HepG2 (cell line): Measurements from ENCODE around the gene METTL26. TPM values are rescaled to one million over a fixed set of nuclear protein-coding genes. Genes with fewer than 3 reads are reported as not detected.

Experiments used
- BCL6 ChIP-seq: IDR thresholded peaks from 2 replicates; pipeline ENCODE4 v1.6.1; 2016; ENCODE audit warnings: missing genetic modification reagents, missing compliant biosample characterization
- CENPBD1 ChIP-seq: sonication (generic); formaldehyde crosslinking; IDR thresholded peaks from 2 replicates; pipeline ENCODE4 v1.8.0; 2022; ENCODE audit warnings: missing genetic modification reagents, low read depth, mild to moderate bottlenecking, borderline replicate concordance
- ELF4 ChIP-seq: sonication (generic); formaldehyde crosslinking; IDR thresholded peaks from 2 replicates; pipeline ENCODE4 v1.5.0; 2020; ENCODE audit warnings: missing genetic modification reagents, mild to moderate bottlenecking, moderate library complexity, borderline replicate concordance
- HINFP ChIP-seq: sonication (generic); formaldehyde crosslinking; IDR thresholded peaks from 2 replicates; pipeline ENCODE4 v1.4.0; 2020; ENCODE audit warnings: low read depth, mild to moderate bottlenecking, missing genetic modification reagents
- HNF4A ChIP-seq: sonication (generic); formaldehyde crosslinking; IDR thresholded peaks from 2 replicates; pipeline ENCODE4 v1.4.0; 2020; ENCODE audit warnings: missing genetic modification reagents
- ISX ChIP-seq: sonication (generic); formaldehyde crosslinking; conservative IDR thresholded peaks from 2 replicates; pipeline ENCODE4 v1.5.0; 2020; ENCODE audit warnings: missing genetic modification reagents
- MEIS1 ChIP-seq: sonication (generic); formaldehyde crosslinking; IDR thresholded peaks from 2 replicates; pipeline ENCODE4 v1.9.0; 2021; ENCODE audit warnings: mild to moderate bottlenecking, missing genetic modification reagents, moderate library complexity, borderline replicate concordance
- MYC ChIP-seq: sonication (generic); formaldehyde crosslinking; IDR thresholded peaks from 2 replicates; pipeline ENCODE4 v1.9.0; 2021; ENCODE audit warnings: missing genetic modification reagents, borderline replicate concordance
- NFATC3 ChIP-seq: sonication (generic); formaldehyde crosslinking; IDR thresholded peaks from 2 replicates; pipeline ENCODE4 v1.5.1; 2020; ENCODE audit warnings: mild to moderate bottlenecking, missing genetic modification reagents
- NFRKB ChIP-seq: fragments of 450-650 bp; IDR thresholded peaks from 2 replicates; pipeline ENCODE4 v1.6.1; 2017
- RNF2 ChIP-seq: fragments of 450-650 bp; conservative IDR thresholded peaks from 2 replicates; pipeline ENCODE4 v1.6.1; 2016; ENCODE audit warnings: low read depth
- SMC3 ChIP-seq: IDR thresholded peaks from 2 replicates; pipeline ENCODE4 v1.6.1; 2011; ENCODE audit warnings: low read length, improper control_type of control experiment
- SNAPC2 ChIP-seq: sonication (generic); formaldehyde crosslinking; IDR thresholded peaks from 2 replicates; pipeline ENCODE4 v1.8.1; 2022; ENCODE audit warnings: mild to moderate bottlenecking, missing genetic modification reagents
- SNRNP70 ChIP-seq: fragments of 200-400 bp; formaldehyde crosslinking; IDR thresholded peaks from 2 replicates; pipeline ENCODE4 v1.6.1; 2017; ENCODE audit warnings: mild to moderate bottlenecking, low read depth, low read length, moderate library complexity
- TEF ChIP-seq: sonication (generic); formaldehyde crosslinking; IDR thresholded peaks from 2 replicates; pipeline ENCODE4 v1.5.0; 2020; ENCODE audit warnings: missing genetic modification reagents
- ZBTB1 ChIP-seq: sonication (generic); formaldehyde crosslinking; IDR thresholded peaks from 2 replicates; pipeline ENCODE4 v1.4.0; 2020; ENCODE audit warnings: missing genetic modification reagents, borderline replicate concordance
- ZBTB26 ChIP-seq: IDR thresholded peaks from 2 replicates; pipeline ENCODE4 v1.6.1; 2016; ENCODE audit warnings: missing compliant biosample characterization, missing genetic modification reagents, borderline replicate concordance
- ZFX ChIP-seq: sonication (generic); formaldehyde crosslinking; IDR thresholded peaks from 2 replicates; pipeline ENCODE4 v1.4.0; 2020; ENCODE audit warnings: mild to moderate bottlenecking, low read depth, missing genetic modification reagents, moderate library complexity
- ZFYVE20 ChIP-seq: sonication (generic); formaldehyde crosslinking; IDR thresholded peaks from 2 replicates; pipeline ENCODE4 v1.8.0; 2023; ENCODE audit warnings: low read depth, mild to moderate bottlenecking, moderate library complexity, missing genetic modification reagents, borderline replicate concordance
- ZNF234 ChIP-seq: sonication (generic); formaldehyde crosslinking; conservative IDR thresholded peaks from 2 replicates; pipeline ENCODE4 v1.5.1; 2020; ENCODE audit warnings: mild to moderate bottlenecking, missing genetic modification reagents
- ZNF33A ChIP-seq: sonication (generic); formaldehyde crosslinking; IDR thresholded peaks from 2 replicates; pipeline ENCODE4 v1.5.1; 2020; ENCODE audit warnings: missing genetic modification reagents, mild to moderate bottlenecking, moderate library complexity, borderline replicate concordance
- ZNF496 ChIP-seq: sonication (generic); formaldehyde crosslinking; IDR thresholded peaks from 2 replicates; pipeline ENCODE4 v1.8.1; 2023; ENCODE audit warnings: mild to moderate bottlenecking, moderate library complexity, missing genetic modification reagents; ENCODE audit not compliant: insufficient replicate concordance
- ZNF615 ChIP-seq: sonication (generic); formaldehyde crosslinking; IDR thresholded peaks from 2 replicates; pipeline ENCODE4 v1.5.0; 2020; ENCODE audit warnings: mild to moderate bottlenecking, missing genetic modification reagents, borderline replicate concordance
- ZNF660 ChIP-seq: sonication (generic); formaldehyde crosslinking; IDR thresholded peaks from 2 replicates; pipeline ENCODE4 v1.5.1; 2020; ENCODE audit warnings: mild to moderate bottlenecking, low read depth, missing genetic modification reagents, borderline replicate concordance
- ZNF784 ChIP-seq: sonication (generic); formaldehyde crosslinking; IDR thresholded peaks from 2 replicates; pipeline ENCODE4 v1.5.1; 2020; ENCODE audit warnings: missing genetic modification reagents, mild to moderate bottlenecking, borderline replicate concordance
- polyA plus RNA-seq, 8 experiments: library from polyadenylated mRNA; depleted of rRNA in 3 of 8; stranded (reverse) in 7 of 8; unstranded in 1 of 8; fragments of >200 nt; fragmentation: Illumina TruSeq in 4 of 8; extraction: Trizol in 4 of 8; gene quantifications; 2 replicates each; pipeline versions ENCODE4 v1.2.1 to v1.2.3, GENCODE V29; 2011 to 2016; ENCODE audit warnings: low read depth in 4 of 8, missing spikeins in 1 of 8, mixed read lengths in 1 of 8; ENCODE audit not compliant: insufficient read depth in 1 of 8
- total RNA-seq, 5 experiments: library from RNA; depleted of rRNA; stranded (reverse); fragments of >200 nt; fragmentation: Illumina TruSeq; extraction: Trizol; gene quantifications; 2 replicates each; pipeline ENCODE4 v1.2.3, GENCODE V29; 2016; ENCODE audit warnings: low read depth in 1 of 5

METTL26 gene
- total and polyA plus RNA-seq, 2 of the 13 experiments (the other 11 are each of a cell fraction or from before 2014, with no cell fraction given) = 65.5 to 70.1 TPM

GRCh38 chr16:648781-649589 is 12.9 kb upstream of the METTL26 start, which contains the start of gene WDR90 (continued):
- TF ChIP-seq SNRNP70 (no peak), MEIS1 (CRISPR knock-in tag) (no peak; the same call in 1 of the 2 replicates), ZBTB1 (CRISPR knock-in tag) (no peak), CENPBD1 (no peak), ELF4 (CRISPR knock-in tag) (peak; percentile 60; the same call in 1 of the 2 replicates), NFATC3 (CRISPR knock-in tag) (no peak), ZFX (peak; percentile 98), ZNF496 (CRISPR knock-in tag) (no peak), RNF2 (peak; percentile 98), TEF (0 out of 2 replicates have a peak, but pooled peaks have one; percentile 16), SMC3 (no peak), ZNF234 (CRISPR knock-in tag) (no peak), BCL6 (CRISPR knock-in tag) (peak; percentile 41; the same call in 1 of the 2 replicates), ZNF33A (CRISPR knock-in tag) (no peak), ISX (0 out of 2 replicates have a peak, but pooled peaks have one; percentile 28), HNF4A (CRISPR knock-in tag) (peak; percentile 78), HINFP (CRISPR knock-in tag) (no peak), ZNF784 (CRISPR knock-in tag) (peak; percentile 57; the same call in 1 of the 2 replicates), ZBTB26 (CRISPR knock-in tag) (0 out of 2 replicates have a peak, but pooled peaks have one; percentile 58), ZNF660 (CRISPR knock-in tag) (no peak), NFRKB (no peak), ZNF615 (CRISPR knock-in tag) (no peak; the same call in 1 of the 2 replicates), MYC (CRISPR knock-in tag) (peak; percentile 88; the same call in 1 of the 2 replicates), SNAPC2 (peak; percentile 93; the same call in 1 of the 2 replicates), ZFYVE20 (CRISPR knock-in tag) (0 out of 2 replicates have a peak, but pooled peaks have one; percentile 54)
